ENCODE data around the gene PCDHA2. TPM values are rescaled to one million over a fixed set of nuclear protein-coding genes. Genes with fewer than 3 reads are reported as not detected.

The PCDHA2 gene
- total and polyA plus RNA-seq, 5 experiments from 2014 or later = not detected

Other genes starting within 250 kb of the PCDHA2 start
- gene EIF4EBP3, start 247.2 kb upstream of the PCDHA2 start, total RNA-seq = 10 to 100 TPM; 24.5 to 27.3 TPM
- 10 to 100 TPM; 50.4 to 79.6 (median 71.5) TPM for gene EIF4EBP3, start 247.2 kb upstream of the PCDHA2 start, polyA plus RNA-seq
- gene SRA1, start 237.4 kb upstream of the PCDHA2 start, total RNA-seq = 10 to 100 TPM; 27.8 to 28.3 TPM
- 10 to 100 TPM; 26.7 to 37.5 (median 37.1) TPM for gene SRA1, start 237.4 kb upstream of the PCDHA2 start, polyA plus RNA-seq
- 10 to 100 TPM; 75.6 to 77.5 TPM for gene APBB3, start 230.3 kb upstream of the PCDHA2 start, total RNA-seq
- 1 to 10 TPM; 2.5 to 4.6 (median 3.7) TPM for gene APBB3, start 230.3 kb upstream of the PCDHA2 start, polyA plus RNA-seq
- 10 to 100 TPM; 53.6 to 58.3 TPM for gene SLC35A4, start 230.0 kb upstream of the PCDHA2 start, total RNA-seq
- gene SLC35A4, start 230.0 kb upstream of the PCDHA2 start, polyA plus RNA-seq = 100 to 1,000 TPM in 2 of 3 donors, 10 to 100 TPM in 1; 92.8 to 142 (median 113) TPM
- 1 to 10 TPM; 4.5 to 4.6 TPM for gene CD14, start 161.7 kb upstream of the PCDHA2 start, total RNA-seq
- gene CD14, start 161.7 kb upstream of the PCDHA2 start, polyA plus RNA-seq = 1 to 10 TPM; 1.5 to 3.1 (median 2.1) TPM
- 10 to 100 TPM; 46.3 to 55.8 TPM for gene TMCO6, start 155.4 kb upstream of the PCDHA2 start, total RNA-seq
- gene TMCO6, start 155.4 kb upstream of the PCDHA2 start, polyA plus RNA-seq = 10 to 100 TPM; 11.5 to 20.5 (median 13.9) TPM
- 10 to 100 TPM; 43.6 to 44.3 TPM for gene NDUFA2, start 147.2 kb upstream of the PCDHA2 start, total RNA-seq
- 100 to 1,000 TPM; 137 to 167 (median 160) TPM for gene NDUFA2, start 147.2 kb upstream of the PCDHA2 start, polyA plus RNA-seq
- 100 to 1,000 TPM; 178 TPM for gene IK, start 147.0 kb upstream of the PCDHA2 start, total RNA-seq
- 100 to 1,000 TPM; 168 to 207 (median 200) TPM for gene IK, start 147.0 kb upstream of the PCDHA2 start, polyA plus RNA-seq
- gene WDR55, start 129.9 kb upstream of the PCDHA2 start, total RNA-seq = 10 to 100 TPM; 46.2 to 47.7 TPM
- 10 to 100 TPM in 1 of 3 donors, 1 to 10 TPM in 2; 9.2 to 15.6 (median 9.6) TPM for gene WDR55, start 129.9 kb upstream of the PCDHA2 start, polyA plus RNA-seq
- gene DND1, start 121.3 kb upstream of the PCDHA2 start, total RNA-seq = 1 to 10 TPM; 3.4 to 3.7 TPM
- gene DND1, start 121.3 kb upstream of the PCDHA2 start, polyA plus RNA-seq = under 1 TPM in 1 of 3 donors, not detected in 2; 0.17 TPM
- gene HARS1, start 103.5 kb upstream of the PCDHA2 start, total RNA-seq = 10 to 100 TPM; 83.6 to 84.1 TPM
- 10 to 100 TPM; 63.2 to 77.5 (median 65.3) TPM for gene HARS1, start 103.5 kb upstream of the PCDHA2 start, polyA plus RNA-seq
- 10 to 100 TPM; 63.5 to 68.0 TPM for gene HARS2, start 103.4 kb upstream of the PCDHA2 start, total RNA-seq
- gene HARS2, start 103.4 kb upstream of the PCDHA2 start, polyA plus RNA-seq = 10 to 100 TPM; 15.4 to 24.6 (median 20.1) TPM
- 10 to 100 TPM; 55.8 to 59.6 TPM for gene ZMAT2, start 94.4 kb upstream of the PCDHA2 start, total RNA-seq
- 10 to 100 TPM; 64.2 to 81.3 (median 77.0) TPM for gene ZMAT2, start 94.4 kb upstream of the PCDHA2 start, polyA plus RNA-seq
- not detected for gene PCDHA1, start 8.7 kb upstream of the PCDHA2 start, total RNA-seq
- not detected for gene PCDHA1, start 8.7 kb upstream of the PCDHA2 start, polyA plus RNA-seq
- not detected for gene PCDHA3, start 6.2 kb downstream of the PCDHA2 start, total RNA-seq
- gene PCDHA3, start 6.2 kb downstream of the PCDHA2 start, polyA plus RNA-seq = not detected
- gene PCDHA4, start 12.2 kb downstream of the PCDHA2 start, total RNA-seq = not detected
- gene PCDHA4, start 12.2 kb downstream of the PCDHA2 start, polyA plus RNA-seq = not detected
- not detected for gene PCDHA5, start 26.8 kb downstream of the PCDHA2 start, total RNA-seq
- not detected for gene PCDHA5, start 26.8 kb downstream of the PCDHA2 start, polyA plus RNA-seq
- gene PCDHA6, start 33.1 kb downstream of the PCDHA2 start, total RNA-seq = not detected
- not detected for gene PCDHA6, start 33.1 kb downstream of the PCDHA2 start, polyA plus RNA-seq
- not detected for gene PCDHA7, start 39.4 kb downstream of the PCDHA2 start, total RNA-seq
- not detected for gene PCDHA7, start 39.4 kb downstream of the PCDHA2 start, polyA plus RNA-seq
- gene PCDHA8, start 46.3 kb downstream of the PCDHA2 start, total RNA-seq = not detected
- not detected for gene PCDHA8, start 46.3 kb downstream of the PCDHA2 start, polyA plus RNA-seq
- not detected for gene PCDHA9, start 53.5 kb downstream of the PCDHA2 start, total RNA-seq
- gene PCDHA9, start 53.5 kb downstream of the PCDHA2 start, polyA plus RNA-seq = not detected
- gene PCDHA10, start 61.0 kb downstream of the PCDHA2 start, total RNA-seq = not detected
- not detected for gene PCDHA10, start 61.0 kb downstream of the PCDHA2 start, polyA plus RNA-seq
- gene PCDHA11, start 74.1 kb downstream of the PCDHA2 start, total RNA-seq = not detected
- not detected for gene PCDHA11, start 74.1 kb downstream of the PCDHA2 start, polyA plus RNA-seq
- gene PCDHA12, start 80.5 kb downstream of the PCDHA2 start, total RNA-seq = not detected
- not detected for gene PCDHA12, start 80.5 kb downstream of the PCDHA2 start, polyA plus RNA-seq
- not detected for gene PCDHA13, start 87.3 kb downstream of the PCDHA2 start, total RNA-seq
- not detected for gene PCDHA13, start 87.3 kb downstream of the PCDHA2 start, polyA plus RNA-seq
- gene PCDHAC1, start 131.4 kb downstream of the PCDHA2 start, total RNA-seq = not detected
- gene PCDHAC1, start 131.4 kb downstream of the PCDHA2 start, polyA plus RNA-seq = not detected
- not detected for gene PCDHAC2, start 171.6 kb downstream of the PCDHA2 start, total RNA-seq
- gene PCDHAC2, start 171.6 kb downstream of the PCDHA2 start, polyA plus RNA-seq = not detected